Measurements from ENCODE around the gene KRT36. TPM values are rescaled to one million over a fixed set of nuclear protein-coding genes. Genes with fewer than 3 reads are reported as not detected.

KRT36 gene
- total RNA-seq, 4 donors from 2014 or later = 0.97 TPM; not detected in 3

GRCh38 chr17:41499714-41500113, 10.0 kb upstream of the KRT36 start:
- no peak overlapping the region for H3K4me3 ChIP-seq (ENCODE audit: low read depth, poor library complexity, severe bottlenecking)
- 84 to 87% methylated on average over 5 of the region's 5 CpGs for WGBS, 2 donors

GRCh38 chr17:41498276-41498675, 8.6 kb upstream of the KRT36 start:
- no peak for TF ChIP-seq POLR2A (IDR thresholded peaks at IDR 0.05)
- TF ChIP-seq CTCF (IDR thresholded peaks at IDR 0.05) = no peak
- no peak overlapping the region for H3K4me3 ChIP-seq (ENCODE audit: low read depth, poor library complexity, severe bottlenecking)
- intact Hi-C loops (cut with DNase I; ENCODE audit: low total_unique reads) = no loop called here
- no peak for DNase-seq (ENCODE audit: low spot score in 2 of 2)
- 58 to 67% methylated on average over 6 of the region's 6 CpGs for WGBS, 2 donors

More at GRCh38 chr17:41499714-41500113, 10.0 kb upstream of the KRT36 start:
- intact Hi-C loops (cut with DNase I; ENCODE audit: low total_unique reads) = no loop called here
- TF ChIP-seq POLR2A (IDR thresholded peaks at IDR 0.05) (no peak), CTCF (IDR thresholded peaks at IDR 0.05) (no peak)
- no peak for DNase-seq (ENCODE audit: low spot score in 2 of 2)

GRCh38 chr17:41496803-41497484, 7.2 kb upstream of the KRT36 start:
- WGBS, 2 donors = 42 to 57% methylated on average over 10 to 12 of the region's 12 CpGs
- H3K4me3 ChIP-seq (ENCODE audit: low read depth, poor library complexity, severe bottlenecking) = no peak overlapping the region
- intact Hi-C loops (cut with DNase I; ENCODE audit: low total_unique reads) = no loop called here
- peak in 1 of 2 donors; percentile 66 for DNase-seq (ENCODE audit: low spot score in 2 of 2)
- TF ChIP-seq POLR2A (IDR thresholded peaks at IDR 0.05) (no peak), CTCF (IDR thresholded peaks at IDR 0.05) (peak in 1 of 3 donors; percentile 52)

GRCh38 chr17:41494524-41494923, 4.8 kb upstream of the KRT36 start:
- TF ChIP-seq POLR2A (IDR thresholded peaks at IDR 0.05) (no peak), CTCF (IDR thresholded peaks at IDR 0.05) (no peak)
- intact Hi-C loops (cut with DNase I; ENCODE audit: low total_unique reads) = no loop called here
- no peak overlapping the region for H3K4me3 ChIP-seq (ENCODE audit: low read depth, poor library complexity, severe bottlenecking)
- DNase-seq (ENCODE audit: low spot score in 2 of 2) = no peak
- 25 to 50% methylated on average over 1 to 2 of the region's 2 CpGs for WGBS, 2 donors

- intact Hi-C loops (cut with DNase I; ENCODE audit: low total_unique reads) = no loop called here
- TF ChIP-seq POLR2A (IDR thresholded peaks at IDR 0.05) = no peak
- TF ChIP-seq CTCF (IDR thresholded peaks at IDR 0.05) = no peak
- no peak for DNase-seq (ENCODE audit: low spot score in 2 of 2)
- H3K4me3 ChIP-seq (ENCODE audit: low read depth, poor library complexity, severe bottlenecking) = no peak overlapping the region
- WGBS, 2 donors = 52 to 55% methylated on average over 4 of the region's 4 CpGs
Measured at GRCh38 chr17:41492771-41493170, 3.1 kb upstream of the KRT36 start.

GRCh38 chr17:41492351-41492750, 2.6 kb upstream of the KRT36 start:
- WGBS, 2 donors = 63 to 67% methylated on average over 6 of the region's 6 CpGs
- TF ChIP-seq POLR2A (IDR thresholded peaks at IDR 0.05) (no peak), CTCF (IDR thresholded peaks at IDR 0.05) (no peak)
- no peak for DNase-seq (ENCODE audit: low spot score in 2 of 2)
- no peak overlapping the region for H3K4me3 ChIP-seq (ENCODE audit: low read depth, poor library complexity, severe bottlenecking)
- intact Hi-C loops (cut with DNase I; ENCODE audit: low total_unique reads) = no loop called here
